GM19043 (cell line): ENCODE results near the gene DAZAP1.
A peak's percentile ranks its signal among the peaks of the same experiment; 100 is the strongest.
"Not testable (repeated sequence)": the region's sequence is repeated elsewhere in the genome, so short reads cannot be mapped to it uniquely, and the experiment has no call there.

Source experiments
- ATAC-seq: cut with Tn5 transposase; IDR thresholded peaks from one replicate; pipeline ENCODE4 v1.9.1; 2021; ENCODE audit warnings: low read depth; ENCODE audit not compliant: unreplicated experiment

The DAZAP1 gene

DNA sequence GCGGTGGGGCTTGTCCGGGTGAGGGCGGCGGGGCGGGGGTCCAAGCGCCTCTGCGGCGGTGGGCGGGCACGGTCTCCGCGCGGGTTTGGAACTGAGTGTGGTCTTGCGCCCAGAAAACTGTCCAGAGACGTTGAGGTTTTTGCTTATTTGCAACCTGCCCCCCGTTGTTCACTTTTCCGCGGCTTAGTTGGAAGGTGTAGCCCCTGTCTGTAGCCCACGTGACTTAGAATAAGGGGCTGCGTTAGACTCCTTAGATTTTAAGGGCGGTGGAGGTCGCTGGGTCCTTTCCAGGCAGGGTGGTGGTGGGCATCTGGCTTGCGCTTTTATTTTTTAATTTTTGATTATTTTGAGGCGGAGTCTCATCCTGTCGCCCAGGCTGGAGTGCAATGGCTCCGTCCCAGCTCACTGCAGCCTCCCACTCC is 31.6 kb downstream of the DAZAP1 start:
- no peak for ATAC-seq

DNA sequence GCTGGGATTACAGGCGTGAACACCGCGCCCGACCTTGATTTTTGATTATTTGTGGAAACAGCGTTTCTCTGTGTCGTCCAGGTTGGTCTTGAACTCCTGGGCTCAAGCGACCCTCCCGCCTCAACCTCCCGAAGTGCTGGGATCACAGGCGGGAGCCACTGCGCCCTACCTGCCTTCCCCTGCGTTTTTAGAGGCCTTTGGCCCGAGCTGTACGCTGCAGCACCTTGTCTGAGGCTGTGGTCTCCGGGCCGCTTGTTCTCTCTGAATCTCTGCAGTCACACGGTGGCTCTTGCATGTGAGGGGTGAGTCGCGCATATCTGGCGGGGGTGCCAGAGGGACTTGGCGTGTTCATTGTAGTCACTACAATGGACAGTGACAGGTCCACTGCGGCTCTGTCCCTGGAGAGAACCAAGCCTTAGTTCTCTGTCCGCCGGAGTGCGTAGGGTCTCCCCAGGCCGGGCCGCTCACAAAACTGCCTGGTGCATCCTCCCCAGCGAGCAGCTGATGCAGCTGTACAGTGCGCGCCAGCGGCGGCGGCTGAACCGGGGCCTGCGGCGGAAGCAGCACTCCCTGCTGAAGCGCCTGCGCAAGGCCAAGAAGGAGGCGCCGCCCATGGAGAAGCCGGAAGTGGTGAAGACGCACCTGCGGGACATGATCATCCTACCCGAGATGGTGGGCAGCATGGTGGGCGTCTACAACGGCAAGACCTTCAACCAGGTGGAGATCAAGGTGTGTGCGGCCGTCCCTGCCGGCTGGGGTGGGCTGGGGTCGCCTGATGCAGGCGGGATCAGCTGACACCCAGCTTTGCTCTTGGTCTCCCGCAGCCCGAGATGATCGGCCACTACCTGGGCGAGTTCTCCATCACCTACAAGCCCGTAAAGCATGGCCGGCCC is 32.4 kb downstream of the DAZAP1 start:
- ATAC-seq, result not testable (repeated sequence)

DNA sequence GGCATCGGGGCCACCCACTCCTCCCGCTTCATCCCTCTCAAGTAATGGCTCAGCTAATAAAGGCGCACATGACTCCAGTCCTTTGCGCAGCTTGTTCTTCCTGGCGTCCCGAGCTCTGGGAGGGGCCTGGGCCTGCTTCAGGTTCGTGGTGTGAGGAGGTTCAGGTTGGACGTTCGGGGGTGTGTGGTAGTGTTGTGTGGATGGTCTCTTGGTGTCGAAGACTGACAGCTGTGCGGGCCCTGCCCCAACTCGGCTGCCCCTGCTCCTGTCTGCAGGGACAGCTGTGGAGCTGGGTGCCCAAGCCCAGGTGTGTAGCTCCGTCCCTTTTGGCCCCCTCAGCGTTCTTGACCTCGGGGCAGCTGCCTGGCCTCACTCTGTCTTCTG is 33.0 kb downstream of the DAZAP1 start:
- no peak for ATAC-seq

DNA sequence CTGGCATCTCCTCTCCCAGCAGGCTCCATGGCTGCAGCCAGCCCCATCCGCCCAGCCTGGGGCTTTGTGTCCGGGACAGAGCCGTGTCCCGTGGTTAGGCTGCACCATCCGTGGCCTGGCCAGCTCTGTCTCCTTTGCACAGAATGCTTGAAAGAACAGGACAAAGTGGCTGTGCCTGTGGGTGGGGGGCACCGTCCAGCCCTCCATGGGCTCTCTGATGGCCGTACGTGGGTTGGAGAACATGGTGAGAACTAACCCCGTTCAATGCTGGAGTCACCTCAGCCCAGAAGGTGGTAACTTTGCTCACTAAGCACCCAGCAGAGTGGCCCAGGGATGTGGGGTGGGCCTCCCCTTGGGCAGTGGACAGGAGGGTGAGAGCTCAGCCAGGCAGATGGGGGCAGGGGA is 33.6 kb downstream of the DAZAP1 start:
- ATAC-seq, result no peak

DNA sequence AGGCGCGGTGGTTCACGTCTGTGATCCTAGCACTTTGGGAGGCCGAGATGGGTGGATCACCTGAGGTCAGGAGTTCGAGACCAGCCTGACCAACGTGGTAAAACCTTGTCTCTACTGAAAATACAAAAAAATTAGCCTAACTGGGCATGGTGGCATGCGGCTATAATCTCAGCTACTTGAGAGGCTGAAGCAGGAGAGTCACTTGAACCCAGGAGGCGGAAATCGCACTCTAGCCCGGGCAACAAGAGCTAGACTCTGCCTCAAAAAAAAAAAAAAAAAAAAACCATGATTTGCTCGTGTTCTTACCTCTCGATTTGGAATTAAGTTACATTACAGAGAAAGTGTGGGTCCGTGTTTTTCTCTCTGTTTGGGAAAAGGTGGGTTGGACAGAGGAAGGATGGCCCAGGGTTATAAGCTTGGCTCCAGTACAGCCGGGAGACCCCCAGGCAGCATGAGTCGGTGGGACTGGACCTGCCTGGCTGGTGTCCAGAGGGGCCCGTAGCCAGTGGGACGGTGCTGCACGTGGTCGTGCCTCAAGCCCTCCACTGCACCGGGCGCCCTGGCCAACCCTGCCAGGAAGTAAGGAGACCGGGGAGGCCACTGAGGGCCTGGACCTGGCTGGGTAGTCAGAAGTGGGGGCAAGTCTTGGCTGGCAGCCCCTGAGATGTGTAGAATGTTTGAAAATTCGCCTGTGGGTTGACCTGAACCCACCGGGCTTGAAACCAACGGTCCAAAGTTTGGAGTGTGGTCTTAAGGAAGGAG is 34.5 kb downstream of the DAZAP1 start:
- no peak for ATAC-seq

DNA sequence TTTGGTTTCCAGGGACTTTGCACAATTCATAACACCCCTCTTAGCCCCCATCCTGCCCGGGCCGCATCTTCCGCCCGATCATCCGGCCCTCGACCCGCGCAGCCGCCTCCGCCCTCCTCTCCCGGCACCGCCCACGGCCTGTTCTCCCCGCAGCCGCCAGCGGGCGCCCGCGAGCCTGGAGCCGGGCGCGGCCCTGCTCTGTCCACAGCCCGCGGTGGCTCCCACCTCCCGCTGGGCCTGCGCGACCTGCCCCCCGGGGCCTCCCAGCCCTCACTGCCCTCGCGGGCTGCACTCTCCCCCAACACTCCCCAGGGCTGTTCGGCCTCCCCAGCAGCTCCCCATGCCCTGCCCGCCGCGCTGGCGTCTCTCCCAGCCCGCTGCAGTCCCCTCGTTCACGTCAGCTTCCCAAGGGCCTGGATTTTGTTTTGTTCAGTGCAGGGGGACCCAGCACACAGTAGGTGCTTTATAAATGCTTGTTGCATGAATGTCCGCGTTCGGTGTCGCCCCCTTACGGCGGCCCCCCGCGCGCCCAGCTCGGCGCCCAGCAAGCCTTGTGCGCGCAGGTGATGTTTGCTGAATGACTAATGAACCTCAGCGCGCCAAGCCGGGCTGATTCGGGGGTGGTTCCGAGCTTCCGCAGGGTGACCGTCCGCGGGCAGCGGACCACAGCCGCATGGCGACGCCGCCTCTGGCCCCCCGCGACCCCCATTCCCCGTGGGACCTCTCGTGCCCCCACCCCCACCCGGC is 38.0 kb downstream of the DAZAP1 start:
- peak; percentile 61 for ATAC-seq

DNA sequence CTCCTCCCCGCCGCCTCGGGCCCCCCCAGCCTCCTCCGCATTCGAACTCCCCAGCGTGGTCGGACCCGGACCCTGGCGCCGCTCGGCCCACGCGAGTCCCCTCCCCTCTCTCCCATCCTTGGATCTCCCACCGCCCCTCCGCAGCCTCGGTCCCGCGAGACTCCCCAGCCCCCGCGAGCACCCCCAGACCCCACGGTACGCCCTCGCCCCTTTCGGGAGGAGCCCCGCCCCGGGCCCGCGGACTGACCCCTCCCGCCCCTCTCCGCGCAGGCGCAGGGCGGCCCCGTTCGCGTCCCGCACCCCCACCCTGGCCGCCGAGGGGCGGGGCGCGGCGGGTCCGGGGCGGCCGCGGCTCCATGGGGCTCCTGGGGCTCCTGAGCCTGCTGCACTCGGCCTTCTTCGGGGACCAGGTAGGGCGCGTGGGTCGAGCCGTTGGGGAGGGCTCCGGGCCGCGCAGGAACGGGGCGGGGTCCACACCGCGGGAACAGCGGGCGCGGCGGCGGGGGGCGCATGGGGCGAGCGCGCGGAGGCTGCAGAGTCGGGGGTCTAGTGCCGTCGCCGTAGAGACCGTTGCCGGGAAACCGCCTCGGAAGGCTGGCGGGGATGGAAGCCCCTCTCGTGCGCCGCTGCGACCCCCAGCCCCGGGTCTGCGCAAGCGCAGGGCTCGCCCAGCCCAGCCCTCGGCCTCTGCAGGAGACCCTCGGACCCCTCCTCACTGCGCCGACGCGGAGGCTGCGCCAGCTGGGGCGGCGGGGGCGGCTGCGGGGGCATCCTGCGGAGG is 38.7 kb downstream of the DAZAP1 start:
- no peak for ATAC-seq

DNA sequence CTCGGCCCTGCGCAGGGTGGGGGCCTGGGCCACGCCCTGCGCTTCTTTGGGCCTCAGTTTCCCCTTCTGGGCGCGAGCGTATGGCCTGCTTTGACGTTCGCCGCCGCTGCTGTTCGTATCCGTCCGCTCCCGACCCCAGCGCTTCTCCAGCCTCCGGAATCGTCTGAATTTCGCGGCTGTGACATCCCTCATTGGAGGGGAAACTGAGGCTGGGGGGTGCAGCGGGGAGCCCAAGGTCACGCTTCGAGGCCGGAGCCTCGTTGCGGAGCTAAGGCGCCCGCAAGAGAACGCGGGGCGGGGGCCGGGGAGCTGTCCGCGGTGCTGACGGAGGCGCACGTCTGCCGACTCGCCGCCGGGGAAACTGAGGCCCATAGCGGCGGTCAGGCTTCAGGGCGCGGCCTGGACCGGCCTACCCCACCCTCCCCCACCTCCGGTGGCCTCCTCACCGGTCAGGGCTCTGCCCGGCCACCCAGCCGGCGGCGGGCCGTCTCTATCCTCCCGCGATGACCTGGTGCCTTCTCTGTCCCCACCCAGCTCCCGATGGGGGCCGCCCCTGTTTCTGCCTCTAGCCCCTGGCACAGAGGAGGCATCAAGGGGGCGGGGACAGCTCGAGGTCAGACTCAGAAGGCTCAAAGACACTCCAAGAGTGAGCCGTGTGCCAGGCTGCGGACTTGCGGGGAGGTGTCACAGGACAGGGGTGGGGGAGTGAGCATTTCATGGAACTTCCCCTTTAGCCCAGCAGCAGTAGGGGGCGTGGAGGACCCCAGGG is 39.5 kb downstream of the DAZAP1 start:
- ATAC-seq, result no peak

DNA sequence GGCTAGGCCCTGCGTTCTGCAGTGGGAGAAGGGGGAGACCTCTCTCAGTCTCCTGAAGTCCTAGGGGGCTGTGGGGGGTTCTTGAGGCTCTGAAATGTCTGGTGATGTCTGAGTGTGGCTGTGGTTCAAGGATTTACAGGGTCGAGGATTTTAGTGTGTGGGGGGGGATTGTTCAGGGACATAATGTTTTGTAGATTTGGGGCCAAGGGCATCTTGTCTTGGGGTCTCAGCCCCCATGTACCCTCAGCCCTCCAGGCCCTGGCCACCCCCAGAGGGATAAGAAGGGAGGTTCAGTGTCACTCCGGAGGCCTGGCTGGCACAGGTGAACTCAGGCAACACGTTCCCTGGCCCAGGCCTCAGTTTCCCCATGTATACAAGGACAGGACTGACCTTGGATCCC is 40.1 kb downstream of the DAZAP1 start:
- ATAC-seq, result no peak

DNA sequence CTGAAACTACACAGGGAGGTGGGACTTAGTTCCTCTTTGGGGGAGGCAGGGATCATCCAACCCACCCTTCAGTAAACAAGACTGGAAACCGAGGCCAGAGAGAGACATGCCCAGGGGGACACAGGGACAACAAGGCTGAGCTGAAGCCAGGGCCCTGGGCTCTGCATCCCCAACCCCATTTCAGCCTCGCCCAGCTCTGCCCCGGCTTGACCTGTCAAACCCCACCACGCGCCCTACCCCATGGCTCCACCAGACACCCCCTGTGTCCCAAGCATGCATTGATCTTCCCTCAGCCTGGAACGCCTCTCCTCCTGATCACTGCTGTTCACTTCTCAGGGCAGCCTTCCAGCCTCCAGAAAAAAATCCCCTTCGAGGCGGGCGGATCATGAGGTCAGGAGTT is 40.6 kb downstream of the DAZAP1 start:
- ATAC-seq, result no peak

DNA sequence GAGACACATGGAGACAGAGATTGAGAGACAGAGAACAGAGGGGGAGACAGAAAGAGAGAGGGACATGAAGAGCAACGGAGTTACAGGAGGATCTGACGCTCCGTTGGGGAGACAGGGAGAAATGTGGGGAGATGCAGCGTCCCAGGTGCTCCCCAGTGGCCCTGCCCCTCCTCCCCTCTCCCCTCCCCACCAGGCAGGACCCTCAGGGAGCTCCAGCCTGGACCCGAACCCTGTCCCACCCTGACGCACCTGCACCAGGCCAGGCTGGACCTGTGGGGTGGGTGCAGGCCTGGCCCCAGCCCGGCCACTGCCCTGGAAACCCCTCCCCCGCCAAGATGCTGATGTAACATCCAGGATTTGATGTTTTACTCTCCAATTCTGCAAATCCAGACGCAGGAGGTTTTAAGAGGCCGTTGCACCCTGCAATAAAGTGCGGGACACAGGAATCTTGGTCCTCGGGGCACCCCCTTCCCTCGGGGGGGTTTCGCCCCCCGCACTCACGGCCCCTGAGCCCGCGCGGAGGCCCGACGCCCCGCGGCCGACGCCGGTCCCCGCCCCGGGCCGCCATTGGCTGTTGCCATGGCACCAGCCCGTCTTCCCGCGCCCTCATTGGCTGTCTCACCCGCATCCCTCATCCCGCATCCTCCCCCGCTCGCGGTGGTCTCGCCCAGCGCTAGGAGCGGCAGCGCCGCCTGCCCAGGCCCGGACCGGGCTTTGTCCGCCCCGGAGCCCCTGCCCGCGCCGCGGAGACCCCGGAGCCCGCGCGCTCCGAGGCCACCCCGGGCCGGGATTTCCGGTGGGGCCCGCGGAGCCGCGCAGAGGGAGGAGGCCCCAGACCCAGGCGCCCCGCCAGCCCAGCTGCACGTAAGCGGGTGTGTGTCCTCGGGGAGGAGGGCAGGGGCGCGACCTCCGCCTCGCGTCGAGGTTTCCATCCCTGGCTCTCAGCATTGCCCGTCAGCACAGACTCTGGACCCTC is 42.4 kb downstream of the DAZAP1 start, which contains the start of gene APC2:
APC2 (plus strand) TSS at position 655 of the 976 bp plus-strand sequence. CDS start 2,881 bp downstream, outside the sequence.
- ATAC-seq, result no peak

DNA sequence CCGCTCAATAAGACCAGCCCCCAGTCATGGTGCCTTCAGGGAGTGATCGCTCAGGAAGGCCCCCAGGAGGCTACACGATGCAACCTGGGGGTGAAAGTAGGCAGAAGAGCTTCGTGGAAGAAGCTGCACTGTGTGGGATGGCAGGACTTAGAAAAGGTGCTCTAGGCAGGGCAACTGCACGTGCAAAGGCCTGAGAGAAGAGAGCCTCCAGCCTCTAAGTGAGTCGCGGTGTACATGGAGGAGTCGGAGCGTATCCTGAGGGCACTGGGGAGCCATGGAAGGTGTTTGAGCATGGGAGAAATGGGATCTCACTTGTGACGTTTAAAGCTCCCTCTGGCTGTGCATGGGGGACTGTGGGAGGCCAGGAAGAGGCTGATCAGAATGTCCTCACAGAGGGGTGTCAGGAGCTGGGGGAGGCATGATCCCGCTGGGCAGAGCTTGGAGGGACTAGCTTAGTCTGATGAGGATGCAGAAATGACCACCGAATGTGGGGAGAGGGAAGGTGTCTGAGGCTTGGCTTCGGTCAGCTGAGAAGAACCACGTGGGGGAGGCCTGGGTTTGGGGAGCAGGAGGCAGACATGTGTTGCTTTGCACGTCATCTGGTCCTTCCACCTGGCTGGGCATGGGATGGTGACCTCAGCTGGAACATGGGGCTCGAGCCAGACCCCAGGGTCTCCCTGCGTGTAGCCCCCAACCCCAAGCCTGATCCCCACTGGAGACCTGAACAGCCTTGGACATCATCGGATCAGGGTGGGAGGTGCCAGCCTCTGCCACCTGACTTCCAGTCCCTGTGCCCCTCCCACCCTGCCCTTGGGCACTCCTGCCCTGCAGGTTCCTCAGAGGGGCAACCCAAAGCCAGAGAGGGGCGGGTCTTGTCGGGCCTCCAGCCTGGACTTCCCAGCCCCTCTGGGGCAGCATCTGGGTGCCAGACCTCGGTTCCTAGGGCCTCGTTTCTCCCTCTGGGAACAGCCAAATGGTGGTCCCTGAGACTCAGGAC is 43.6 kb downstream of the DAZAP1 start:
- ATAC-seq, result no peak

DNA sequence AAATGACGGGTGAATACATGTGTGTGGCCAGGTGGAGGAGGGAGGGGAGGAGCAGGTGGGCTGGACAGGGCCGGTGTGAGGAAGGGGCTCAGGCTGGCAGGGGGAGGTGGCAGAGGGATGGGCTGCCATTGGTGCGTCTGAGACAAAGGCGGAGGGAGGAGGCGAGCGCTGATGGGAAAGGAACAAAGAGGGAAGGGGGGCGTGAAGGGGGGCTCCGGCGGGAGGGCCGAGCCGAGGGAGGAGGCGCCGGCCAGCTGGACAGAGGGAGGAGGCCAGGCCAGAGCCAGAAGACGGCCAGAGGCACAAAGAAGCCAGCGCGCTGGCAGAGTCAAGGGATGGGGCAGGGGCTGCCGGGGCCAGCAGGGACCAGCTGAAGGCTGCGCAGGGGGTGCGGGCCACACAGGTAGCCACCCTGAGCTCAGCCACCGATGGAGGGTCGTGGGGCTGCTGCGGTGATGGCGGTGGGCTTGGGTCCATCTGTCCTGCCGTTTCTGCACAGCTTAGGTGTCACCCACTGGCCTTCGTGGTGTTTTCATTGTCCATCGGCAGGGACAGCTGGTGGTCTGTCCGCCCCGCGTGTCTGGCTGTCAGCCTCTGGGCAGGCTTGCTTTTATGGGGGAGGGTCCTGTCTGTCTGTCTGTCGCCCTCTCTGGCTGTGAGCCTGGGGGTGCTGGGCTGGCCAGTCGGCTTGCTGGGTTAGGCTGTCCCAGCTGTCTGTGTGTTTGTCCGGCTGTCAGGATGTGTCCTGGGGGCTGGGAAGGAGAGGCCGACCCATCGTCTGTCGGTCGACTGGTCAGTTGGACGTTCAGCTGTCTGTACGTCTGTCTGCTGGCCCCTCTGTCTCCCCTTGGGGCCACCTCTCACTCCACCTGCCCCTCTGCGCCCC is 44.8 kb downstream of the DAZAP1 start:
- no peak for ATAC-seq

DNA sequence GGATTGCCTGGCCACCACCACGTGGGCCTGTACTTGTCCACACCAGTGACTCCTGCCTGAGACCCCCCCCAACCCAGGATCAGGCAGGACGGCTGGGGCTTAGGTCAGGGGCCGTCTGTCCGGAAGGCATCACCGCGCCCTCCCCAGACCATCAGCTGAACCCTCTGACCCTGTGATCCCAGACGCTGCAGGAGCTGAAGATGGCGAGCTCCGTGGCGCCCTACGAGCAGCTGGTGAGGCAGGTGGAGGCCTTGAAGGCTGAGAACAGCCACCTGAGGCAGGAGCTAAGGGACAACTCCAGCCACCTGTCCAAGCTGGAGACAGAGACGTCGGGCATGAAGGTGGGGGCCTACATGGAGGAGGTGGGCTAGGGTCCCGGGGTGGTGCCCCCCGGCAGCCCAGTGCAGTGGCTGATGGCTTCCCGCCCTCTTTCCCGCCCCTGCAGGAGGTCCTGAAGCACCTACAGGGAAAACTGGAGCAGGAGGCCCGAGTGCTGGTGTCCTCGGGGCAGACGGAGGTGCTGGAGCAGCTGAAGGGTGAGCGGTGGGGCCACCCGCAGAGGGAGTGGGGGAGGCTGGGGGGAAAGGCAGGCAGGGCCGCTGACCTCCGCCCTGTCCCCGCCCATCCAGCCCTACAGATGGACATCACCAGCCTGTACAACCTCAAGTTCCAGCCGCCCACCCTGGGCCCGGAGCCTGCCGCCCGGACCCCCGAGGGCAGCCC is 45.6 kb downstream of the DAZAP1 start:
- no peak for ATAC-seq

DNA sequence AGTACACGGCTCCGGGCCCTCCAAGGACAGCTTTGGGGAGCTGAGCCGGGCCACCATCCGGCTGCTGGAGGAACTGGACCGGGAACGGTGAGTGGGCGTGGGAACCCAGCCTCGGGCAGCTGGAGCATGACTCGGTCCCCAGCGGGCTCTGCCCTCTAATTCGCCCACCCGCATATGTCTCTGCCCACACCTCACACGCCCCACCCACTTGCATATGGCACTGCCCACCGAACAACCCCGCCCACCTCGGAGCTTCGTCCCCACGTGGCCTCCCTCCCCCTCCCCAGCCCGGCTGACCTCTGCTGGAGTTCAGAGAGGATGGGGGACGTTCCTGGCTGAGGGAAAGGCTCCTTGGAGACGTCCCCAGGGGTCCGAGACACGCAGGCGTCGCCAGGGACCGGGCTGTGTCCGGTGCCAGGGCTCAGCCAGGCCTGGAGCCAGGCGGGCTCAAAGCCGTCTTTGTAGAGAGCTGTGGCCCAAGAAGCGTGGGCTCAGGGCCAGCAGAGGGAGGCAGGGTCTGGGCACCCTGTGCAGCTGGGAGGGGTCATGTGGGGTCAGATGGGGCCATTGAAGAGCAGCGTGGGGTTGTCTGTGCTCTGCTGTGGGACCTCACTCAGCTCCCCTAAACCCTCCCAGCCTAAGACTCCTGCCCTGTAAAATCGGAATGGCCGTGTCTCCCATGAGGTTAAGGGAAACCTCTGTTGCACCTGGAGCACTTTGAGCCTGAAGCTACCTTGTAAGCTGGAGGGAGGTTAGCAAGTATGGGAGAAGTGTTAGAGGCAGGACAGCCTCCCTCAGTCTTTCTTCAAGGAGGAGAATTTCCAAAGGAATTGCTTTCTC is 46.4 kb downstream of the DAZAP1 start:
- no peak for ATAC-seq
